Neutrophil (primary cell): ENCODE data around the gene UNKL.

ENCODE experiments used
- H3K27ac ChIP-seq: fragments of 200-600 bp; sonication (generic); 2 replicates; pipeline ENCODE4 v1.5.1; 2016; ENCODE audit warnings: mild to moderate bottlenecking, moderate library complexity
- H3K27me3 ChIP-seq: fragments of 200-600 bp; sonication (generic); 2 replicates; pipeline ENCODE4 v1.6.0; 2016; ENCODE audit warnings: mild to moderate bottlenecking
- H3K36me3 ChIP-seq: fragments of 200-600 bp; sonication (generic); 2 replicates; pipeline ENCODE4 v1.5.1; 2017
- H3K4me1 ChIP-seq, 2 experiments: fragments of 200-600 bp in 1 of 2; sonication (generic) in 1 of 2; 1 replicate in 1 of 2; 2 replicates in 1 of 2; pipeline versions ENCODE4 v1.5.1 to v1.6.1; 2013 to 2016; ENCODE audit warnings: low read depth in 1 of 2, low read length in 1 of 2, mild to moderate bottlenecking in 1 of 2, moderate library complexity in 1 of 2; ENCODE audit not compliant: control insufficient read depth in 1 of 2, insufficient read depth in 1 of 2
- H3K4me3 ChIP-seq, 2 experiments: fragments of 200-600 bp in 1 of 2; sonication (generic) in 1 of 2; 1 replicate in 1 of 2; 2 replicates in 1 of 2; pipeline ENCODE4 v1.5.1; 2013 to 2016; ENCODE audit warnings: low read depth in 1 of 2, low read length in 1 of 2, mild to moderate bottlenecking in 1 of 2, moderate library complexity in 1 of 2
- H3K9me3 ChIP-seq: fragments of 200-600 bp; sonication (generic); 2 replicates; pipeline ENCODE4 v1.5.1; 2016
- CTCF ChIP-seq: fragments of 200-600 bp; sonication (generic); IDR thresholded peaks from 2 replicates; pipeline ENCODE4 v1.5.1; 2016; ENCODE audit warnings: antibody characterized with exemption

UNKL gene

DNA sequence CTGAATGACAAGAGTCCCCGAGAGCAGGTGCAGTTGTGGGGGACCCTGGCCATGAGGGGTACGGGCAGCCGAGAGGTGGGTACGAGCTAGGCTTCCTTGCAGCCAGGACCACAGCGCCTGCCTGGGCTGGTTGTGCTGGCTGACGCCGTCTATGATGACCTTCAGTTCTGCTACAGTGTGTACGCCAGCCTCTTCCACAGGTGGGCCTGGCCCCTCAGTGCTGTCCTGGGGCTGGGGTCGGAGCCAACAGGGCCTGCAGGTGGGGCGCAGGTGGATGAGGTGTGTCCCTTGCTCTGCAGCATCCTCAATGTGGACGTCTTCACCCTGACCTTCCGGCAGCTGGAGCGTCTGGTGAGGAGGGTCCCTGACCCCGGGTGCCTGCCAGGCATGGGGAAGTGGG, 70.0 kb downstream of the UNKL start:
- no peak for TF ChIP-seq CTCF
- peaks cover 29% of the 10 kb centered on the region for H3K27me3 ChIP-seq
- H3K4me1 ChIP-seq: peaks cover 7 to 21% of the 10 kb centered on the region in 2 experiments
- no peak overlapping the region for H3K27ac ChIP-seq
- H3K36me3 ChIP-seq: peaks cover 21% of the 10 kb centered on the region
- no peaks in the 10 kb centered on the region for H3K9me3 ChIP-seq
- H3K4me3 ChIP-seq: no peak overlapping the region

DNA sequence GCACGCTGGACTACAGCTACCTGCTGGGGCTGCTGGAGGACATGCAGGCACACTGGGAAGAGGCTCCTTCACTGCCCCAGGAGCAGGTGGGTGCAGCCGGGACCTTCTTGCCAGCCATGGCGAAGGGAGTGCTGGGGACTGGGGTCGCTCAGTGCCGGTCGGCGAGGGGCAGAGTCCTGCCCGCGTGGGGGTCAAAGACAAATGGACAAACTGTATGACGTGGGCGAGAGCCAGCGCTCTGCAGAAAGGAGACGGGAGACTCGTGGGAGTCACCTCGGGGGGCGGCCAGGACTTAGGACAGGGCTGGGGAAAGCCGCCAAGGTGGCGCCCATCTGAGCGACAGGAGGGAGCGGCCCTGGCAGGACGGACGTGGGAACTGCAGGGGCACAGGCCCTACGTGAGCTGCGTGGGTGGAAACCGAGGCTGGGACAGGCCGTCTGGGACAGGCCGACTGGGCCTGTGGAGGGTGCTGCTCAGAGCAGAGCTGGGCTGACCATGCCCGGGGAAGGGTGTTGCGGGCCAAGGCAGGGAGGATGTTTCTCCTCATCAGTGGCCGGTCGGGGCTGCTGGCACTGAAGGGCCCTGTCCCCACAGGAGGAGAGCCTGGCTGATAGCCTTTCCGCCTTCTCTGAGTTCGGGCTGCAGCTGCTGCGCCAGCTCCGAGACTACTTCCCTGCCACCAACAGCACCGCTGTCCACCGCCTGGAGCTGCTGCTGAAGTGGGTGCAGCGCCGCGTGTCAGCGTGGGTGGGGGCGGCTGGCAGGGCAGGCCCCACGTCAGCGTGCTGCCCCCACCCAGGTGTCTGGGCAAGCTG, 70.9 kb downstream of the UNKL start:
- H3K9me3 ChIP-seq: no peaks in the 10 kb centered on the region
- H3K27me3 ChIP-seq: peaks cover 34% of the 10 kb centered on the region
- H3K4me3 ChIP-seq: peak overlapping the region in 1 of 2 experiments; percentile 56
- peaks cover 7 to 21% of the 10 kb centered on the region in 2 experiments for H3K4me1 ChIP-seq
- peak overlapping the region; percentile 31 for H3K27ac ChIP-seq
- H3K36me3 ChIP-seq: peaks cover 12% of the 10 kb centered on the region
- no peak for TF ChIP-seq CTCF

GRCh38 chr16:1342526-1343427, 71.7 kb downstream of the UNKL start:
- peaks cover 7 to 21% of the 10 kb centered on the region in 2 experiments for H3K4me1 ChIP-seq
- H3K36me3 ChIP-seq: peaks cover 4% of the 10 kb centered on the region
- H3K9me3 ChIP-seq: no peaks in the 10 kb centered on the region
- peaks cover 43% of the 10 kb centered on the region for H3K27me3 ChIP-seq
- TF ChIP-seq CTCF: peak; percentile 20
- H3K27ac ChIP-seq: peak overlapping the region; percentile 31
- H3K4me3 ChIP-seq: peak overlapping the region; percentile 32 to 56

- H3K4me1 ChIP-seq: peaks cover 7 to 21% of the 10 kb centered on the region in 2 experiments
- H3K4me3 ChIP-seq: peak overlapping the region in 1 of 2 experiments; percentile 56
- H3K36me3 ChIP-seq: no peaks in the 10 kb centered on the region
- H3K27ac ChIP-seq: no peak overlapping the region
- H3K27me3 ChIP-seq: peaks cover 53% of the 10 kb centered on the region
- no peaks in the 10 kb centered on the region for H3K9me3 ChIP-seq
- TF ChIP-seq CTCF: no peak
These were observed 72.7 kb downstream of the UNKL start for GRCh38 chr16:1341495-1342420.
